ENCODE measurements around the gene CCL20. TPM values are rescaled to one million over a fixed set of nuclear protein-coding genes. Genes with fewer than 3 reads are reported as not detected.

CCL20 gene
- total and polyA plus RNA-seq, 2 of the 13 experiments (the other 11 are each of a cell fraction or from before 2014, with no cell fraction given), result 223 to 903 TPM

- no peak for TF ChIP-seq CSRNP2 (CRISPR knock-in tag; conservative IDR thresholded peaks at IDR 0.05; ENCODE audit: low read depth)
- TF ChIP-seq, protein P1, sequence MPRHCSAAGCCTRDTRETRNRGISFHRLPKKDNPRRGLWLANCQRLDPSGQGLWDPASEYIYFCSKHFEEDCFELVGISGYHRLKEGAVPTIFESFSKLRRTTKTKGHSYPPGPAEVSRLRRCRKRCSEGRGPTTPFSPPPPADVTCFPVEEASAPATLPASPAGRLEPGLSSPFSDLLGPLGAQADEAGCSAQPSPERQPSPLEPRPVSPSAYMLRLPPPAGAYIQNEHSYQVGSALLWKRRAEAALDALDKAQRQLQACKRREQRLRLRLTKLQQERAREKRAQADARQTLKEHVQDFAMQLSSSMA (CRISPR knock-in tag; IDR thresholded peaks at IDR 0.05), result peak; percentile 59; the same call in 1 of the 2 replicates
- peak; percentile 27; the same call in 1 of the 2 replicates for TF ChIP-seq STAG1 (CRISPR knock-in tag; IDR thresholded peaks at IDR 0.05)
- no peak for TF ChIP-seq ZNF432 (CRISPR knock-in tag; IDR thresholded peaks at IDR 0.05; ENCODE audit: borderline replicate concordance)
- TF ChIP-seq MAF1 (CRISPR knock-in tag; IDR thresholded peaks at IDR 0.05; ENCODE audit: borderline replicate concordance), result no peak; the same call in none of the 2 replicates
- TF ChIP-seq ZNF883 (CRISPR knock-in tag; IDR thresholded peaks at IDR 0.05; ENCODE audit: not compliant biosample characterization), result no peak
- TF ChIP-seq ZNF431 (CRISPR knock-in tag; IDR thresholded peaks at IDR 0.05; ENCODE audit: borderline replicate concordance, low read depth), result peak; percentile 69; the same call in 1 of the 2 replicates
- peak; percentile 96; the same call in 1 of the 2 replicates for TF ChIP-seq ZNF136 (CRISPR knock-in tag; IDR thresholded peaks at IDR 0.05; ENCODE audit: low read depth)
- peak; percentile 74 for TF ChIP-seq ZNF781 (CRISPR knock-in tag; IDR thresholded peaks at IDR 0.05; ENCODE audit: borderline replicate concordance, not compliant biosample characterization)
- TF ChIP-seq ZNF556 (CRISPR knock-in tag; IDR thresholded peaks at IDR 0.05; ENCODE audit: borderline replicate concordance), result peak; percentile 84; the same call in 1 of the 2 replicates
- peak; percentile 90 for TF ChIP-seq TFE3 (CRISPR knock-in tag; IDR thresholded peaks at IDR 0.05)
- no peak for TF ChIP-seq ZNF101 (CRISPR knock-in tag; IDR thresholded peaks at IDR 0.05; ENCODE audit: borderline replicate concordance, low read depth)
- TF ChIP-seq, protein P2, sequence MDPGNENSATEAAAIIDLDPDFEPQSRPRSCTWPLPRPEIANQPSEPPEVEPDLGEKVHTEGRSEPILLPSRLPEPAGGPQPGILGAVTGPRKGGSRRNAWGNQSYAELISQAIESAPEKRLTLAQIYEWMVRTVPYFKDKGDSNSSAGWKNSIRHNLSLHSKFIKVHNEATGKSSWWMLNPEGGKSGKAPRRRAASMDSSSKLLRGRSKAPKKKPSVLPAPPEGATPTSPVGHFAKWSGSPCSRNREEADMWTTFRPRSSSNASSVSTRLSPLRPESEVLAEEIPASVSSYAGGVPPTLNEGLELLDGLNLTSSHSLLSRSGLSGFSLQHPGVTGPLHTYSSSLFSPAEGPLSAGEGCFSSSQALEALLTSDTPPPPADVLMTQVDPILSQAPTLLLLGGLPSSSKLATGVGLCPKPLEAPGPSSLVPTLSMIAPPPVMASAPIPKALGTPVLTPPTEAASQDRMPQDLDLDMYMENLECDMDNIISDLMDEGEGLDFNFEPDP (CRISPR knock-in tag; conservative IDR thresholded peaks at IDR 0.05), result no peak
- TF ChIP-seq PLSCR1 (CRISPR knock-in tag; IDR thresholded peaks at IDR 0.05; ENCODE audit: borderline replicate concordance), result no peak
- peak; percentile 99 for TF ChIP-seq NCOR1 (IDR thresholded peaks at IDR 0.05; ENCODE audit: borderline replicate concordance, low read length)
- TF ChIP-seq SP4 (CRISPR knock-in tag; IDR thresholded peaks at IDR 0.05), result peak; percentile 72
- TF ChIP-seq HOMEZ (CRISPR knock-in tag; IDR thresholded peaks at IDR 0.05; ENCODE audit: low read depth), result peak; percentile 91
- peak; percentile 68 for TF ChIP-seq BORCS8-MEF2B (CRISPR knock-in tag; IDR thresholded peaks at IDR 0.05)
- no peak for TF ChIP-seq ZNF660 (CRISPR knock-in tag; IDR thresholded peaks at IDR 0.05; ENCODE audit: borderline replicate concordance, low read depth)
- no peak for TF ChIP-seq ARNT (IDR thresholded peaks at IDR 0.05)
Observed at GRCh38 chr2:227813562-227814353, at the start of gene CCL20 (continued).
